OCI-LY3 (cell line): Measurements from ENCODE around the gene WDR93.

Experiments used
- CTCF ChIP-seq: fragments of 200-600, 300-600 bp; sonication (generic); IDR thresholded peaks from 2 replicates; pipeline ENCODE4 v1.5.1; 2014; ENCODE audit warnings: antibody characterized with exemption, low read length, low read depth
- EZH2phosphoT487 ChIP-seq: fragments of 200-600 bp; shearing (Covaris generic); IDR thresholded peaks from 2 replicates; pipeline ENCODE4 v1.6.1; 2018; ENCODE audit warnings: antibody characterized with exemption, mixed run types, low read depth

GRCh38 chr15:89776274-89777072, 85.9 kb downstream of the WDR93 start, which contains the start of gene MESP2:
- TF ChIP-seq CTCF = no peak
- no peak for TF ChIP-seq EZH2phosphoT487
